GM12801 (cell line): Measurements from ENCODE around the gene GPR87.

Experiments used
- TF ChIP-seq, protein P1 (sequence below): IDR thresholded peaks from one replicate; pipeline ENCODE4 v1.5.1; 2011; ENCODE audit warnings: control low read depth; ENCODE audit not compliant: insufficient read length; ENCODE audit errors: extremely low read depth

Gene GPR87

DNA sequence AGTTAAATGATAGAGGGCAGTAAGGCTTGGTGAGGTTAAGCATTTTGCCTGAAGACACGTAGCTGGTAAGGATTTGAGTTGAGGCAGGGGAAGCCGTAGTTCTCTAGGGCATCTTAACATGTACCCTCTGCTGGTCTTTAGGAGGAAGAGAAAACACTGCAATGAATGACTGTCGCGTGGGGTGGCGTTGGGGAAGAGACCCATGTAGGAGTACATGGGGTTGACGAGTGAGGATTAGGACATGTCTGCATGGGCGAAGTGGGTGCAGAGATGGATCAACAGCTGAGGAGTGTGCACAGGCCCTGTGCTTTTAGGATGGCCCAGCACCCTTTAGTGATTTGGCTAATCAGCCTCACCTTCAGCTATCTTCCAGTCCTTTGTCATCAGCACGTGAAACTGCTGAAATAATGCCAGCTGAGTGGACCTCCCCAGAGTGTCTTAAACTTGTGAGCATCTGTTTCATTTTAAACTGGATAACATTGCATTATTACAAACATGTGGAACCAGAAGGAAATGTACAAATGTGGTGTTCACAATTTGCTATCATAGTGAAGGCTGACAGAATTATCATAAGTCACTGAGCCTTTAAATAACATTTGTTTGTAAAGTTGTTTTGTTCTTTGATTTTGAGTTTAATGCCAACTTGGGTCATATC is 53.6 kb downstream of the GPR87 start:
- TF ChIP-seq, protein P1, sequence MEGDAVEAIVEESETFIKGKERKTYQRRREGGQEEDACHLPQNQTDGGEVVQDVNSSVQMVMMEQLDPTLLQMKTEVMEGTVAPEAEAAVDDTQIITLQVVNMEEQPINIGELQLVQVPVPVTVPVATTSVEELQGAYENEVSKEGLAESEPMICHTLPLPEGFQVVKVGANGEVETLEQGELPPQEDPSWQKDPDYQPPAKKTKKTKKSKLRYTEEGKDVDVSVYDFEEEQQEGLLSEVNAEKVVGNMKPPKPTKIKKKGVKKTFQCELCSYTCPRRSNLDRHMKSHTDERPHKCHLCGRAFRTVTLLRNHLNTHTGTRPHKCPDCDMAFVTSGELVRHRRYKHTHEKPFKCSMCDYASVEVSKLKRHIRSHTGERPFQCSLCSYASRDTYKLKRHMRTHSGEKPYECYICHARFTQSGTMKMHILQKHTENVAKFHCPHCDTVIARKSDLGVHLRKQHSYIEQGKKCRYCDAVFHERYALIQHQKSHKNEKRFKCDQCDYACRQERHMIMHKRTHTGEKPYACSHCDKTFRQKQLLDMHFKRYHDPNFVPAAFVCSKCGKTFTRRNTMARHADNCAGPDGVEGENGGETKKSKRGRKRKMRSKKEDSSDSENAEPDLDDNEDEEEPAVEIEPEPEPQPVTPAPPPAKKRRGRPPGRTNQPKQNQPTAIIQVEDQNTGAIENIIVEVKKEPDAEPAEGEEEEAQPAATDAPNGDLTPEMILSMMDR = no peak

DNA sequence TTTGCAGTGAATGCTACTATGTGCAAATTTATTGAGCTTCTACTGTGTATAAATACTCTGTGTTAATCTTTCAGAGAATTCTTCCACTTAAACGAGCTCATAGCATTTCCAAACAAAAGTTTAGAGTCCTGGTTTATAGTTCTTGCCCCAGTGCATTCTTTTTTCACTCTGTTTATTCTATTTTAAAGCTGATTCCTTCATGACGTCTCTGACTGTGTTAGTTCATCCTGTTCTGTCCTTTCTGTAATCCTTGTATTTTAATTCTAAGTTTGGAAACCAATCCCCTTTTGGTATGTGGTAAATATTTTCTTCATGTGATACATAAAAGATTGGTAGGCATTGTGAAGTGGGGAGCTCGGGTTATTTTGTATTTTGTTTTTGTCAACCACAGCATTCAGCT is 57.0 kb downstream of the GPR87 start:
- TF ChIP-seq, protein P1 = no peak

DNA sequence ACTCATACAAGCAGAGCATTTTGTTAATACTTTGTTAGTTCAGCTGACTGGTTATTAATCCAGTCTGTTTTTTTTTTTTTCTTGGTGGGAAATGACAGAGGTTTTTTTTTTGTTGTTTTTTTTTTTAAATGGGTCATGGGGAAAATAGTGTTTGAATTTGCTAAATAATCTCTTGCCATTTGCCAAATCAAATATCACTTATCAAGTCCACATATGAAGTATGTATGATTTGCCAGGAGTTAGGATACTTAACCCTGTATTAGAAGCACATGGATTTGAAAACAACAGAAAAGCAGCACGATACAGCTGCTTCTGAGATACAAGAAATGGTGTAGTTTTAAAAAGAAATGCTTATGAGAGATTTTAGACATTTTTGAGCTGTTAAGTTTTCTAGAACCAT is 59.9 kb downstream of the GPR87 start:
- TF ChIP-seq, protein P1 = no peak

DNA sequence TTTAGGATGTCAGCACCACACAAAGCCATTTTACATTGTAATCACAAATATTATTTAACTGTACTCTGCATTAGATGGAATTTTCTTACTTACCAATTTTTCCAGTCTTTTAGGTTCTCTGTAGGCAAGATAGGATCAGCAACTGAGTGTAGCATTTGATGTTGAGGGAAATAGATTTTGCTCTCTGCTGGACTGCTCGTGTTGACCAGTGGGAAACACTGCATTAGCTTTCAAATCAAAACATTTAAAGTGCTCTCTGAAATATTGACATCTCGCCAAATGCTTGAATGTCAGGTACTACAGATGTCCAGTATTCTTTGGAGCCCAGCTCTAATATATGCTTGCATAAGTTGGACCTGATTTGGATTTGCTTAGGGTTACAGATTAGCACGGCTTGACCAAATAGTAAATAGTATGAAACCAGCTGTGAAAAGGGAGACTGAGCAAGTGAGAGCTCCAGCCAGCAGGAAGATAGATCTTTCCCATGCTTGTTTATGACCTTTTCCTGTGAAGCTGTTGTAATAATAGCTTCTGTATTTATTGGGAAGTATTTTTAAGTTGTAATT is 67.8 kb downstream of the GPR87 start:
- TF ChIP-seq, protein P1 = no peak
